OCI-LY1 (cell line): ENCODE results near the gene VWA1.

ENCODE experiments used
- H2AFZ ChIP-seq: fragments of 200-600 bp; sonication (generic), shearing (Covaris generic); 2 replicates; pipeline ENCODE4 v1.6.0; 2014; ENCODE audit warnings: antibody characterized with exemption, mild to moderate bottlenecking, low read length
- H3F3A ChIP-seq: fragments of 200-600 bp; sonication (generic), shearing (Covaris generic); 2 replicates; pipeline ENCODE4 v1.6.0; 2014; ENCODE audit warnings: mild to moderate bottlenecking, antibody characterized with exemption, low read length, moderate library complexity; ENCODE audit not compliant: insufficient read depth
- H3K27ac ChIP-seq: fragments of 200-600 bp; sonication (generic); 2 replicates; pipeline ENCODE4 v1.5.1; 2014; ENCODE audit warnings: low read length, mixed run types, mild to moderate bottlenecking, low read depth; ENCODE audit not compliant: poor library complexity, severe bottlenecking
- H3K27me3 ChIP-seq: fragments of 200-600 bp; sonication (generic); 2 replicates; pipeline ENCODE4 v1.6.0; 2014; ENCODE audit warnings: antibody characterized with exemption, mild to moderate bottlenecking, low read length, moderate library complexity; ENCODE audit not compliant: insufficient read depth
- H3K36me3 ChIP-seq: fragments of 200-600 bp; sonication (generic); 2 replicates; pipeline ENCODE4 v1.6.1; 2014; ENCODE audit warnings: mild to moderate bottlenecking, antibody characterized with exemption, low read length, moderate library complexity, mixed read lengths; ENCODE audit not compliant: insufficient read depth
- H3K4me1 ChIP-seq: fragments of 200-600 bp; sonication (generic); 2 replicates; pipeline ENCODE4 v1.5.1; 2014; ENCODE audit warnings: mild to moderate bottlenecking, low read length, moderate library complexity; ENCODE audit not compliant: insufficient read depth, severe bottlenecking
- H3K4me2 ChIP-seq: fragments of 200-600 bp; sonication (generic), shearing (Covaris generic); 2 replicates; pipeline ENCODE4 v1.6.1; 2014; ENCODE audit warnings: low read length
- H3K4me3 ChIP-seq: fragments of 200-600 bp; sonication (generic); 2 replicates; pipeline ENCODE4 v1.5.1; 2014; ENCODE audit warnings: low read length, low read depth, mild to moderate bottlenecking, mixed read lengths; ENCODE audit not compliant: poor library complexity, severe bottlenecking
- H3K79me2 ChIP-seq: fragments of 200-600 bp; shearing (Covaris generic); 2 replicates; pipeline ENCODE4 v1.6.1; 2016; ENCODE audit warnings: mixed run types, low read length, mixed read lengths; ENCODE audit not compliant: insufficient read depth
- H3K9ac ChIP-seq: fragments of 200-600 bp; sonication (generic), shearing (Covaris generic); 2 replicates; pipeline ENCODE4 v1.6.1; 2014; ENCODE audit warnings: mild to moderate bottlenecking, low read length, mixed read lengths
- H3K9me2 ChIP-seq: fragments of 200-600 bp; sonication (generic), shearing (Covaris generic); 2 replicates; pipeline ENCODE4 v1.6.1; 2014; ENCODE audit warnings: low read depth, mild to moderate bottlenecking, low read length, mixed read lengths
- H3K9me3 ChIP-seq: fragments of 200-600 bp; shearing (Covaris generic); 2 replicates; pipeline ENCODE4 v1.6.1; 2014; ENCODE audit warnings: low read length, mixed read lengths
- H4K20me1 ChIP-seq: fragments of 200-600 bp; sonication (generic), shearing (Covaris generic); 2 replicates; pipeline ENCODE4 v1.6.0; 2016; ENCODE audit warnings: mild to moderate bottlenecking, low read length; ENCODE audit not compliant: insufficient read depth
- EZH2 ChIP-seq: fragments of 200-600 bp; sonication (generic), shearing (Covaris generic); IDR thresholded peaks from 2 replicates; pipeline ENCODE4 v1.8.0; 2017; ENCODE audit warnings: borderline replicate concordance, mixed run types, mild to moderate bottlenecking, antibody characterized with exemption, low read length, moderate library complexity, mixed read lengths
- TF ChIP-seq, protein P1 (sequence below): fragments of 200-600 bp; sonication (generic), shearing (Covaris generic); IDR thresholded peaks from 2 replicates; pipeline ENCODE4 v1.5.1; 2017; ENCODE audit warnings: mild to moderate bottlenecking, antibody characterized with exemption, low read length, moderate library complexity, mixed read lengths

Gene VWA1

GRCh38 chr1:1419363-1419812 is 16.1 kb upstream of the VWA1 start:
- no peaks in the 10 kb centered on the region for H3K9me2 ChIP-seq
- 0 out of 2 replicates have a peak, but pooled peaks cover 10% of the 10 kb centered on the region for H3K27me3 ChIP-seq
- no peak overlapping the region for H3K27ac ChIP-seq
- H3K4me1 ChIP-seq = peaks cover 5% of the 10 kb centered on the region
- H3K4me3 ChIP-seq = no peak overlapping the region
- H3K4me2 ChIP-seq = no peak overlapping the region
- H4K20me1 ChIP-seq = no peaks in the 10 kb centered on the region
- no peaks in the 10 kb centered on the region for H3F3A ChIP-seq
- H3K79me2 ChIP-seq = no peaks in the 10 kb centered on the region
- H2AFZ ChIP-seq = no peak overlapping the region
- no peak overlapping the region for H3K9ac ChIP-seq
- no peak for TF ChIP-seq EZH2
- TF ChIP-seq, protein P1, sequence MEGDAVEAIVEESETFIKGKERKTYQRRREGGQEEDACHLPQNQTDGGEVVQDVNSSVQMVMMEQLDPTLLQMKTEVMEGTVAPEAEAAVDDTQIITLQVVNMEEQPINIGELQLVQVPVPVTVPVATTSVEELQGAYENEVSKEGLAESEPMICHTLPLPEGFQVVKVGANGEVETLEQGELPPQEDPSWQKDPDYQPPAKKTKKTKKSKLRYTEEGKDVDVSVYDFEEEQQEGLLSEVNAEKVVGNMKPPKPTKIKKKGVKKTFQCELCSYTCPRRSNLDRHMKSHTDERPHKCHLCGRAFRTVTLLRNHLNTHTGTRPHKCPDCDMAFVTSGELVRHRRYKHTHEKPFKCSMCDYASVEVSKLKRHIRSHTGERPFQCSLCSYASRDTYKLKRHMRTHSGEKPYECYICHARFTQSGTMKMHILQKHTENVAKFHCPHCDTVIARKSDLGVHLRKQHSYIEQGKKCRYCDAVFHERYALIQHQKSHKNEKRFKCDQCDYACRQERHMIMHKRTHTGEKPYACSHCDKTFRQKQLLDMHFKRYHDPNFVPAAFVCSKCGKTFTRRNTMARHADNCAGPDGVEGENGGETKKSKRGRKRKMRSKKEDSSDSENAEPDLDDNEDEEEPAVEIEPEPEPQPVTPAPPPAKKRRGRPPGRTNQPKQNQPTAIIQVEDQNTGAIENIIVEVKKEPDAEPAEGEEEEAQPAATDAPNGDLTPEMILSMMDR = no peak
- H3K9me3 ChIP-seq = no peaks in the 10 kb centered on the region
- H3K36me3 ChIP-seq = no peaks in the 10 kb centered on the region

DNA sequence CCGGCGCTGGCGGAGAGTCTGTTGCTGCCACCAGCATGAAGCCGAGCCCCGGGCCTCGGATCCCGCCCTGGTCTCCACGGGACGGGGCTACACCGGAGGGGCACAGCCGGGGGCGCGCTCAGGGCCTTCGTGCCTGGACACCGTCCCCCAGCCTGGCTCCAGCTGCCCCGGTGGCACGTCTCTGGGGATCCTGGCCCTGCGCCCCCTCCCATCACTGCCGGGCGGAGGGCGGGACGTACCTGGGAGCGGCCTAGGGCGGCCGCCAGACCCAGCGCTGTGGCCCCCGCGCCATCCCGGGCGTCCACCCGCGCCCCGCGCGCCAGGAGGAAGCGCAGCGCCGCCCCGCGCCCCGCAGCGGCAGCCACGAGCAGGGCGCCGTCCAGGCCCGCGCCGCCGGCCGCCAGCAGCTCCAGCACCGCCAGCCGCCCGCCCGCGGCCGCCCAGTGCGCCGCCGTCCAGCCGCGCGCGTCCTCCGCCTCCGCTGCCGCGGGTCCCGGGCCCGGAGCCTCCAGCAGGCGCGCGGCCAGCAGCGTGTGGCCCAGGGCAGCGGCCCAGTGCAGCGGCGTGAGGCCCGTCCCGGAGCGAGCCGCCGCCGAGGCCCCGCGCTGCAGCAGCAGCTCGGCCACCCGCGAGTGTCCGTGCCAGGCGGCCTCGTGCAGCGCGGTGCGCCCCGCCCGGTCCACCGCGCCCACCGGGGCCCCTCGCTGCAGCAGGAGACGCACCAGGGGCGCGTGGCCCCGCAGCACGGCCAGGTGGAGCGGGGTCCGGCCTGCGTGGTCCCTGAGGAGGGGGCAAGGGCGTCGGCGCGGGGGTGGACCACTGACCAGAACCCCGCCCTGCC is 15.5 kb upstream of the VWA1 start:
- no peak overlapping the region for H2AFZ ChIP-seq
- peaks cover 5% of the 10 kb centered on the region for H3K4me1 ChIP-seq
- no peaks in the 10 kb centered on the region for H3K36me3 ChIP-seq
- H3F3A ChIP-seq = no peaks in the 10 kb centered on the region
- no peak overlapping the region for H3K9ac ChIP-seq
- TF ChIP-seq EZH2 = no peak
- TF ChIP-seq, protein P1 = no peak
- 0 out of 2 replicates have a peak, but pooled peaks cover 10% of the 10 kb centered on the region for H3K27me3 ChIP-seq
- no peak overlapping the region for H3K4me2 ChIP-seq
- H3K9me2 ChIP-seq = no peaks in the 10 kb centered on the region
- H3K79me2 ChIP-seq = no peaks in the 10 kb centered on the region
- no peaks in the 10 kb centered on the region for H3K9me3 ChIP-seq
- no peak overlapping the region for H3K27ac ChIP-seq
- H4K20me1 ChIP-seq = no peaks in the 10 kb centered on the region
- H3K4me3 ChIP-seq = no peak overlapping the region

- Histone ChIP-seq H3K9ac (no peak overlapping the region), H4K20me1 (no peaks in the 10 kb centered on the region), H2AFZ (no peak overlapping the region), H3K79me2 (no peaks in the 10 kb centered on the region), H3K4me1 (peaks cover 5% of the 10 kb centered on the region), H3K27ac (no peak overlapping the region), H3K4me2 (no peak overlapping the region), H3K4me3 (no peak overlapping the region), H3K36me3 (no peaks in the 10 kb centered on the region), H3K27me3 (0 out of 2 replicates have a peak, but pooled peaks cover 10% of the 10 kb centered on the region), H3K9me2 (no peaks in the 10 kb centered on the region), H3K9me3 (no peaks in the 10 kb centered on the region), H3F3A (no peaks in the 10 kb centered on the region)
- no peak for TF ChIP-seq EZH2
- TF ChIP-seq, protein P1 = no peak
Observed at GRCh38 chr1:1420654-1421141, 14.8 kb upstream of the VWA1 start.
